A172 (cell line): ENCODE data around the gene CAMK1G. TPM values are rescaled to one million over a fixed set of nuclear protein-coding genes. Genes with fewer than 3 reads are reported as not detected.

Source experiments
- DNase-seq: peaks from one replicate; pipeline ENCODE4 v3.0.0-alpha.2; 2015; ENCODE audit warnings: low spot score
- total RNA-seq: library from RNA; depleted of rRNA; stranded (reverse); fragments of >200 nt; shearing (Covaris generic); gene quantifications from 2 replicates; pipeline ENCODE4 v1.2.3, GENCODE V29; 2014

CAMK1G gene
- total RNA-seq, 1 experiment from 2014 or later, result not detected

DNA sequence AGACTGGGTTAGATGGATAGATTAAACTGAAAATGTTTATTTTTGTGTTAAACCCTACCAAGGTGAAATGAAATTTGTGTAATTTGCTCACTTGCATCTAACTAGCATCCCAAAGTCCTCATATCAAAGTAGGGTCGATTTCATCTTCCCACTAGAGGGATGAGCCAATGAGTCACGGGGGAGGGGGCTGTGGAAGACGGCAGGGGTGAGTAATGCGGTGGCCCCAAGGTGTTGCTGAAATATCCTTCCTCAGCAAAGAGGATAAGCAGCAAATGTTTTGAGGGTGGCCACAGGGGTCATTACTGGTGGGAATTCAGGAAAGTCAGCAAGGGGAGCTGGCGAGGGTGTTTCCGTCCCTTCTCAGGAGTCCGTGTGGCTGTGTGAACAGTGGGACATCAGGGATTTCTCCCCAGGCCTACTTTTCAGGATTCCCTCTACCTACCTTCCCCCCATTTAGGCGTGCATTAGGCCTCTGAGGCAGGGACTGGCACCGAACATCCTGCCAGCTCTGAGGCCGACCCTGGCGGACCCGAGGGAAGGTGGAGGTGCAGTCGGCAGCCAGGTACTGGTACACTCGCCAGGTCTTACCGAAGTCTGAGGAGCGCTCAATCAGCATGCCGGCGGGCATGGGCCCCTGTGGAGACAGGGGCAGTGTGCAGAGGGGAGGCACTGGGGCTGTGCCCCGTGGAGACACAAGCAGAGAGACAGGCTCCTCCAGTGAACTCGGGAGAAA is 50.7 kb downstream of the CAMK1G start:
- no peak for DNase-seq

DNA sequence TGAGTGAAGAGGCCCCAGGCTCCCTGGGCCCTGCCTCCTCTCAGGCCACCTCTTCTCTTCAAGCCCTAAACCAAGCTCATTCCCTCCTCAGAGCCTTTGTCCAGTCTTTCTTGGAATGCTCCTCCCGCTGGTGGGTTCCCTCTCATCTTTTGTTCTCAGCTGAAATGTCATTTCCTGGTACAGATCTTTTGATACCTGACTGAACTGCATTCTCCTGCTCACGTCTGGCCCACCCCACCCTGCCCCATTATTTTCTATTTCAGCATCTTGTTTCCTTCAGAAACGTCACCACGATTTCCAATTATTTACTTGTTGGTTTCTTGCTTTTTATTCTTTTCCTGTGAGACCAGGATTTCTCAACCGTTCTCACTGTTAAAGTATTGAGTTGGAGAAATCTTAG is 52.3 kb downstream of the CAMK1G start:
- DNase-seq, result no peak

DNA sequence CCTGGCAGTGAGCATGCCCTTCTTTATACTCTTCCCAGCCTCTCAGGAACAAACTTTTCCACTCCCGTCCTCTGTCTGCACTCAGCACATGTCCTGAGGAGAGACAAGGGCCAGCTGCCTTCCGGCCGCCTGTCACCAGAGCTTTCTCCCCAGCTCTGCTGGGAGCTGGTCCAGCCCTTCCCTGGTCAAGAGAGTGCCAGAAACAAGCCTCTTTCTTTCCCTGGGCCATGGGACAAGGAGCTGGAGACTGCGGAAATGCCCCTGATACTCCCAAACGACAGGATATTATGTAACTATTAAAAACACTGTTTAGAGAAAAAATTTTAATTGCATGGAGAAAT is 58.3 kb downstream of the CAMK1G start:
- DNase-seq, result no peak

DNA sequence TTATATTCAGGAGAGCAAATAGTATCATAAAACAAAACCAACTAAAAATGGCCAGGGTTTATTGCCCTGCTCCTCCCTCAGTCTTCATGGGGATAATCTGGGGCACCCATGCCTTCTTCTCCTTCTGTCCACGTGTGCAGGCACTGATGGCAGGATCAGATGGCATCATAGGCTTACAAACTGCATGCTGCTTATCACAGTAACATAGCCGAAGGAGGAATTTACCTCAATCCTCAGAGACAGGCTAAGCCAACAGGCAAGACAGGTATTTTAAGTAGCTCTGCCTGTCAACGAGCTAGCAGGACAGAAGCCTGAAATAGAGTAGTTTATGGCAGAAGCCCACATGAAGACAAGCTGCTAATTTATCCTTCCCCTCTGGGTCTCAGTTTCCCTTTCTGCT is 59.3 kb downstream of the CAMK1G start:
- no peak for DNase-seq

DNA sequence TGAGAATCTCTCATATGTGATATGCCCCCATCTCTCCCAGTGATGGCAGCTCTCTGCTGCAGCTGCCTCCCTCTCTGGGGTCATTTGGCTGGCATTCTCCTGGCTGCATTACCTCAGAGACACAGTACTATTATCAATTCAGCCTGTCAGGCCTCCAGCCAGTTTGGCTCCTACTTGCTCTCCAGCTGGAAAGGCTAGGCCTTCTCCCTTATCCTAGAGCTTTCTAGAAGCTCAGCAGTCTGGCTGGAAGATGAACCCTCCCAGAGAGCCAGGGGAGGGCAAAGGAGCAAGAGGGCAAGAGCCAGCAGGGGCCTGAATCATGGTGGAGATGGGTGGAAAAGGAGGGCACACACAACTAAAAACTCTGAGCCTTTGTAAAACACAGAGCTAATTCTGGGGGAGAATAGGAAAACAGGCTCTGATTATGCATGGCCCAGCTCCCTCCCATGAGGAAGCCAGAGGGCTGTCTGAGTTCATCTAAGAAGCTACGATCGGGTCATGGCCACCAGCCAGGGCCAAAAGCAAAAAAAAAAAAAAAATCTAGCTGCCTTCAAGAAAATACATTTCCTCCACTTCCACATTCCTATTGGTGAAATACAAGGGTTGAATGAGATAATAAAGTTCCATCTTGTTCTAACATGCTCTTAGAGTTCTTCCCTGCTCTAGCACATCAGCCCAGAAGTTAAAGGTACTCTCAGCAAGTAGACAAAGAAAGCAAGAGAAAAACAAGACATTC is 59.9 kb downstream of the CAMK1G start:
- no peak for DNase-seq

DNA sequence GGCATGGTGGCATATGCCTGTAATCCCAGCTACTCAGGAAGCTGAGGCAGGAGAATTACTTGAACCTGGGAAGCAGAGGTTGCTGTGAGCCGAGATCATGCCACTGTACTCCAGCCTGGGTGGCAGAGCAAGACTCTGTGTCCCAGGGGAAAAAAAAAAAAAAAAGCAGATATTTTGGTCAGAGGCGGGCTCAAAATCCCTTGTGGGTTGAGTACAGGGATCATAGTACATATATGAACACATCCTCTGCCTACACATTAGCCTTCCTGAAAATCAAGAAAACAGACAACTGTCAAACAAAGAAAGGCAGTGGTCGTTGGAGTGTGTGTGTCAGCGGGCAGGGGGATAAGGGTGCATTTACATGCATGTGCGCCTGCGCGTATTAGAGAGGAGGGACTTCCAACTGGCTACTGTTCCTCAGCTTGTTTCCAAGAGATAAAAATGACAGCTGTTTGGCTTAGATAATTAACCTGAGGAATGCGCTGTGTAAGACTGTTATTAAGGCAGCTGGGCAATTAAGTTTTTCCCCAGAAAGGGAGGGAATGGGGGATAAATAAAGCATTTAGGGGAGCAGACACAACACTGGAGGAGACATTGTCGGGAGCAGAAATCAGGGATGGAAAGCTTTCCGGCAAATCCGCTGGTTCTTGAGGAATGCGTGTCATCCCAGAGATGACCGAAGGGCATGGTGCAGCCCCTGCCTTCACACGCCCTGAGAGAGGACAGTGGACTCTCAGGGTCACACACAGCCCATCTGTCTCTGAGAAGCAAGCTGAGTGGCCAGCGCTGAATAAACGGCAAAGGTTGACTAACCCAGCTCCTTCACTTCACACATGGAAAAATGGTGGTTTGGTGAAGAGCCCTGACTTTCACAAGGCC is 62.3 kb downstream of the CAMK1G start:
- no peak for DNase-seq

DNA sequence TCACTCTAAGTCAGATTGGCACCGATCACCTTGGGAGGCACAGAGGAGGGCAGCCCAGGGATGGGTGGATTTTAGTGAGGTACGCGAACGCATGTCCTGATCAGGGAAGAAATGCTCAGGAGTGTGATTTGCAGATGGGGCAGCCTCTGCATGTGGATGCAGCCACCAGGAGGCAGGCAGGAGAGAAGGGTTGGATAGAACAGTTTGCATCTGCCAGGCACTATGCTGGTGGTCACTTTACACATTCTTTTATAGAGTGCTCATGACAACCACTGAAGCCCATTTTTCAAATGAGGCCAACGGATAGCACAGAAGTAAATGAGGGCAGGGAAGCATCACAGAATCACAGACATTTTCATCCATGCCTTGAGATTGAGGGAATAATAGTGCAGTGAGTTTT is 63.0 kb downstream of the CAMK1G start:
- DNase-seq, result peak; percentile 69

DNA sequence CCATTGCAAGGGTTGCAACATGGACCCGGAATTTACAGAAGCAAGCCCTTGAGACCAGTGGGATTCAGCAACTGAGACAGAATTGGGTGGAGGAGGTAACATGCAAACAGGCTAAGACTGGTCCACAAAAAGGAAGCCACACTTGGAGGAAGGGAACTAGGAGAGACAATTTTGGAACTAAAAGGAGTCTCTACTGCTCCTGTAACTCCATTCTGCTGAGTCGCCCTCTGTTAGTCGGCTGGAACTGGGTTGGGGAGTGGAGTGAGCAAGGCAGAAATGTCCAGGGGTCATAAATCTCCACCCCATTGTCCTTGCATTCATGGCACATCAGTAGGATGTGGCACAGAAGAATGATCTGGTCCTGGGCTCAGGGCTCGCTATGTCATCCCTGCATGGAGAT is 63.6 kb downstream of the CAMK1G start:
- peak; percentile 41 for DNase-seq

DNA sequence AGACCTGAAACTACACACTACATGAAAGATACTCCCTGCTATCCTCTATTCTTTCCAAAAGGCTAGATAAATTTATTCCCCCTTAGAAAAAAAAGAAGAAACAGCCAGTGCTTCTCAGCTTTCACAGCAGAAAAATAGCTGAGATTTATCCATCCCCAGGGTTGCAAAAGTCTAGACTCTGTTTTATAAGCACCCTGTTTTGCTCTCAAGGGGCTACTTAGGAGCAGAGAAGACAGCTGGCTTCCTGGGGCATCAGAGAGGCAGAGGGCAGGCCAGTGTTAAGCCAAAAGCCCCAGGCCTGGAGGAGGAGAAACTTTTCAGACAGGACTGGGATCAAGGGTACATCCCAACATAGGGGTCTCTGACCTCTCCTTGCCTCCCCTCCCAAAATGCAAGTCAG is 64.8 kb downstream of the CAMK1G start:
- no peak for DNase-seq

DNA sequence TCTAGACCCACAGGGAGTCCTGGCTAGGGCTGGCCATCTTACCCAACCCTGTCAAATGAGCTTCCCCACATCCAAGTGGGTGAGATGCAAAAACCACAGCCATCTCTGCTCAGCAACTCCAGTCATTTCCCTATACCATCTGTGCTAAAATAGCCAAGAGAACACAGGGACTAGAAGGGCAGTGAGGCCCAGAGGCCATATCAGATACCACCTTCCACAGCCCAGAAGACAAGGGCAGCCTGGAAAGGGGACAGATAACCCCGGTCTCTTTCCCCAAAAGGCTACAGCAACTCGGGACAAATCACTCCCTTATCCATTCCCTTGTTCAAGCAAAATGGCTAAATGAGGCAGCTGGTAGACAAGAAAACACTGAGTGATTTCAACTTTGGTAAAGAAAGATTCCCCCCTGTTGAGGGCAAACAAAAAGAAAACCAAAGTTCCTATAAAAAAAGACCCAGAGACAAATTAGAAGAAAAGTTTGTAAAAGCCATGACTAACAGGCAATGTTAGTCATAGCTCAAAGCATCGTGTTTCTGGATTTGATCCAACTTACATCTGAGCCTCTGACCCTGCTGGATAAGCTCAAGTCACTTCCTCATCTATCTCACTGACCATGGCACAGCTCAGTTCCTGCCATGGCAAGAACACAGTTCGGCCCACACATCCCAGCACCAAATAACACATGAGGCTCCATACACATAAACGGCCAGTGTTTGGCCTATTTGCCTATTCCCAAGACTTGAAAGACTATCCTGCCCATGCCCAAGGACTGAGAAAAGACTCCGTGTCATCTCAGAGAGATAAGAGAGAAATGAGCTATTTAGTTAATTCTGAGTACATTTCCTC is 65.6 kb downstream of the CAMK1G start:
- DNase-seq, result peak; percentile 97

DNA sequence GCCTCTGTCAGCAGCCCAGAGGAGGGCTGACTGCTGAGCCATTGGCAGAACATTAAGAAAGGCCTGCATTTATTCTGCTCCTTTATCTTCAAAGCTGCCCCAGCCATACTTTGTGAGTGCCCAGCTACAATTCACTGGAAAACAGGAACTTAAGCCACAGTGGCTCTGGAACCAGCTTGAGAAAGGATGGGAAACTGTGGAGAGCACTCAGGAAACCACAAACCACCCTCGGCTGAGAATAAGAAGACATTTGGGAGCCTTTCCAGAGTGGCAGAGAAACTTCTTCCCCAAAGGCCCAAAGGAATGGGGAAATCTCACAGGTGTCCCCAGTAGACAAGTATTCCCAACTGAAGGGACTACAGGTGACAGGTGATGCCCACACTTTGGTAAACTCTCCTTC is 66.9 kb downstream of the CAMK1G start:
- peak; percentile 64 for DNase-seq

DNA sequence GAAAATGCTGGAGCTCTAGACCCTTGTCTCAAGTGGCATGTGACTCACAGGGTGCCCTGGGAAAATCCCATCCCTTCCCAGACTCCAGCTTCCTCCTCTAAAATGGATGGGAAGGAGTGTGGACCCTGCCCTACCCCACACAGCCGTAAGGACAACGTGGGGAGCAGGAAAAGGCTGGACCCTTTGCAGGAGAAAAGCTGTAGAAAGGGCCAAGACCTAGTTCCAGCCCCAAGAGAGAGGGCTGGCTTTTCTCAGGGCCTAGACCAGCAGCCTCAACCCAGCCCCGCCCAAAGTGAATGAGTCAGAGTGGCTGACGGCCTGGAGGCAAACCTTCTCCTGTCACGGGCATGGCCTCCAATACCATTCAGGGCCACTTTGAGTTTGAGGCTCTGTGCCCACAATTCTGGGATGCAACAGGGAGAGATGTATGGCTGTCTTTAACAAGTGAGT is 67.6 kb downstream of the CAMK1G start:
- peak; percentile 92 for DNase-seq

DNA sequence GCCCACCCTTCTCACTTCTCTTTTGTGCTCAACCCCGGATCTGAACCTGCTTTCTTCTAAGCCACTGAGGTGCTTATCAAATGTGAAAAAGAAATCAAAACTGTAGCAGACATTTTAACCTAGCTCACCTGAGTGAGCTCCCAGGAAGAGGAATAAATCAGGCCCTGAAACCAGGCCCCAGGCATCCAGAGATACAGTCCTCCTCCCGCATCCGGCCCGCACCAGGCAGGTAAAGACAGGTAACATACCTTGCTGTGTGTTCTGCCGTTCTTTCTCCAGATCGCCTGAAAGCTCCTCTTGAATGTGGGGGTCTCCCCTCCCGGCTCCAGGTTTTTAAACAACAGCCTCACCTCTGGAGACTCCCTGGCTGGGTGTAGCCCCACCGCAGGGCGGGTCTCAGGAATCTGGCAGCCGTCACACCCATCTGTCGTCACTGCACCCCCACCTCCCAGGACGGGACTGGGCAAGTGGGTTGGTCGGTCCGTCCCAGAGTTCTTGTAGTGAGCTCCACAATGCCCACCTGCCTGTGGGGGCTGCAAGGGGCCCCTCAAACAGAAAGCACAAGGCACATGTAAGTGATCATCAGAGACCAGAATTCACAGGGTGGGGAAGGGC is 68.7 kb downstream of the CAMK1G start, which contains the start of gene LAMB3:
Gene LAMB3, minus strand, starts transcription at position 305 of the 615 bp plus-strand sequence. CDS start 1,481 bp downstream, outside the sequence.
- DNase-seq, result no peak

DNA sequence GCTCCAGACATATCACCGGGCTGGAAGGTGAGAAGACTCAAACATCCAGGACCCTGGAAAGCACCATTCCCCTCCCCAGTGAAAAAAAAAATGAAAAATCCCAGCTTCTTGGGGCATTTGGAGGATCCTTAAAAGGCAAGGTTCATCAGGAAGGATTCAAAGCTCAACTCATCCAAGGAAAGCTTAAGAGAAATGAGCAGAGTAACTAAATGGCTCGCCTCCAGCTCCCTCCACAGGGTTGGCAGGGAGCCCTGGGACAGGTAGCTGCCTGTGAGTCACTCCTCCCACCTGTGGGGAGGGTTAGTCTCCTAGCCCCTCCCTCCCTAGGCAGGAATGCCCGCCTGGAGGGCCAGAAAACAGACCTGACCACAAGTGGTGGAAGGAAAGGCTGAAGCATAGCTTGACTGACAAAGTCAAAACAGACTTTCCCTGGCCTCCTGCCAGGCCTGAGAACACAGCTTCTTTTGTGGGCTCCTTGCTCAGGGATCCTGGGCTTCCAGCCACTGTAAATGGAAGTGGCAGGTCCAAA is 69.4 kb downstream of the CAMK1G start:
- DNase-seq, result peak; percentile 87

DNA sequence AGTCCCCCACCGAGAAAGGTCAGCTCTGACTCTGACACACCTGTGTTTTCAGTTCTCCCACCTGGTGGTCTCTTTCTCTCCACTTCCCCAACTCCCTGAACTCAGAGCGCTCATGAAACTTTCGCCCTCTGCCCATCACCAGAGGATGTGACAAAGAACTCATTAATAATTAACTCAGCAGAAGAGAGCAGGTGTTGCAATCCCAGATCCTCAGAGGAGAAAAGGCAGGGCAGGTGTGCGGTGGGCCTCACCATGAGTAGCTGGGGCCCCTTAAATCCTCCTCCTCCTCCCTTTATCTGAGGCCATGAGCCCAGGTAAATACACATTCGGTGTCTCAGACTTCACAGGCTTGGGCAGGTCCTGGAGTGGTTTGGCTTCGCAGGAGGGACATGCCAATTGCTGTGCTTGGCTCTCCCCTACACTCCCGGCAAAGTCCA is 70.4 kb downstream of the CAMK1G start:
- no peak for DNase-seq

DNA sequence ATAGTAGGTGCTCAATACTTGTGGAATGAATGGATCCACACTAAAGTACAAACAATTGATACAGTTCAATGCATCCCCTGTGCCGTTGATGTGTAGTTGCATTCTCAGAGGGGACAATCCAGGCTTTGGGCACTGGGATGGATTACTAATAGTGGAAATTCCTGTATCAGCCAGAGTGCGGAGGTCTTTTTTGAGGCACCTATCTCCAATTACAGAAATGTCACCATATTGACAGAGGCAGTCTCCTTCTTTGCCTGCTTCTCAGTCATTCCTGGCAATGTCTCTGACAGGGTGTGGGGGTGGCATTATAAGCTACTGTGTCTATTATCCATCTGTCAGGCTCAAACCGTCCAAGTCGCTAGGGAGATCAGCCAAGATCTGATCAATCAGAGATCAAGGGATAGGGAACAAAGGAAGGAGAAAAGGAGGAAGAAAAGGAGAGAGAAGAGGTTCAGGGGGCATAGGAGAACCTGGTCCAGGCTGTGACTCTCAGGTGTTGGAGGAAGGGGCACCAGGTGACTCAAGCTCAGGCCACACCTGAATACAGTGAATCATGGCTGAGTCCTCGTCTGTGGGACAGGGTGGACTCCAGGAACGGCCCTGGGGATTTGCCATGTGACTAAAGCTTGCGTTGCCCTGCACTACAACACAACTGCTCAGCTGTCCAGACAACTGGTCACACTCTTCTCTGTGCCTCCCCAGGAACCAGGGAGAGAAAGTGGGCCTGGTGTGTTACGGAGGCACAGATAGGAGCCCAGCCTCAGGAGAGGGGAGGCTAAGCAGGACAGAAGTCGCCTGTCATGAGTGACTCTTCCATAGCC is 72.1 kb downstream of the CAMK1G start:
- peak; percentile 41 for DNase-seq

DNA sequence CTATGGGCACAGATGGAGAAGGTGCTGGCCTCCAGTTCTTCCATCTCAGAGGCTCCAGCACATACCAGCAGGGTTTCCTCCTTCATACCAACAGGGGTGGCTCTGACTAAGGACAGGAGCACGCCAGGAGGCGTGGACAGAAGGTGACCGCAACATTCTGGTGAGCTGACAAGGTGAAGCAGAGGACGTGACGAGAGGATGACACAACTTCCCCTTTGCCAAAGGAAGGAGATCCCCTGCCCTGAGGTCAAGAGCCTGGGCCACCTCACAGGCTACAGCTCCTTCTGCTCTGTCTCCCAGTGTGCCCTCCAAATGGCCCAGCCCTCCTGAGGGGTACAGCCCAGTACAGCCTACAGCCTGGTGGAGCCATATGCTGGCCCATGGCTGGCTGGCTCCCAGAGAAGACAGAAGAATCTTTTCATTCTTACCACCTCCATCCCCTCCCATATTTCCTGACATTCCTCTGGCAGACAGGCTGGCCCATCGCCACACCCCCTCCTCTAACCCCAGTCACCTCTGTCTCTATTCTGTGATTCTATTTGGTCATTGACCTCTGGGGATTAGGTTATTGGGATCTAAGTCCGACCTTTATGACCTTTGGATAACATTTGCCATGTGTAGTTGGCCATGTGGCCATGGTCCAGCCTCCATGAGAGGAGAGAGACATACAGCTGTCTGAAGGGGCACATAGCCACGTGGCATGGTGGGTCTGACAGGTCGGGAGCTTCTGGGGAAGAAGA is 73.8 kb downstream of the CAMK1G start:
- DNase-seq, result peak; percentile 91

DNA sequence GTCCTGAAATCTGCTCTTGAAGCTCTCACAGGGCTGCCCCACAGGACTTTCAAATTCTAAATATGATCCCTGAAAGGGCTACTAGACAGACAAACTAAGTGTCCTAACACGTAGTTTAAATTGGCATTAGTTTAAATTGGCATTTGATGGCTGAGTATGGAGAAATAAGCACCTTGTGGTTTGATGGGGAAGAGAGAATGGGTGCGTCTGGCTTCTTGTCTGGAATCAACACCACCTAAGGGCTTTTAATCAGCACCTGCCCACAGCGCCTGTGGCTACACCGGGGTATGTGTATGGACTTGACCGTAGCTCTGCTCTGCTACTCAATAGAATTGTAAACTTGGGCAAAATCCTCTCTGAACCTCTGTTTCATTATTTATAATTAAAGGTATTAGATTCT is 74.4 kb downstream of the CAMK1G start:
- DNase-seq, result no peak

DNA sequence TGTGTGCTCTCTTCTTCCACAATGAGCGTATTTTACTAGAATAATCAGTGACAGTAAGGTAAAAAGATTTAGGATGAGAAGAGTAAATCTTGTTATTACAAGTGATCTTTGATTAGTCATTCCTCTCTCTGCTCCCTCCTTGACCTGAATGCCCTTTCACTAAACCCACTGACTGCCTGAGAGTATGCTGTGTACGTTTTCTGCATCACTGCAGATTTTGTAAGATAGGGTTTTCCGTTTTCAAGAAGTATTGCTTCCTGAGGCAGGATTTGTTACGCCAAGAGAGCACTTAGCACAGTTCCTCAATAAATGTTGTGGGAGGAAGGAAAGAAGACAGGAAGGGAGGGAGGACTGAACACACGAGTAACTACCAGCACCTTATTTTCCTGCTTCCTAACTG is 76.4 kb downstream of the CAMK1G start:
- DNase-seq, result peak; percentile 62
